Measurements from ENCODE around the gene GNAQ. TPM values are rescaled to one million over a fixed set of nuclear protein-coding genes. Genes with fewer than 3 reads are reported as not detected.

GNAQ gene
- total and polyA plus RNA-seq, 2 of the 13 experiments (the other 11 are each of a cell fraction or from before 2014, with no cell fraction given): 16.5 to 17.7 TPM

DNA sequence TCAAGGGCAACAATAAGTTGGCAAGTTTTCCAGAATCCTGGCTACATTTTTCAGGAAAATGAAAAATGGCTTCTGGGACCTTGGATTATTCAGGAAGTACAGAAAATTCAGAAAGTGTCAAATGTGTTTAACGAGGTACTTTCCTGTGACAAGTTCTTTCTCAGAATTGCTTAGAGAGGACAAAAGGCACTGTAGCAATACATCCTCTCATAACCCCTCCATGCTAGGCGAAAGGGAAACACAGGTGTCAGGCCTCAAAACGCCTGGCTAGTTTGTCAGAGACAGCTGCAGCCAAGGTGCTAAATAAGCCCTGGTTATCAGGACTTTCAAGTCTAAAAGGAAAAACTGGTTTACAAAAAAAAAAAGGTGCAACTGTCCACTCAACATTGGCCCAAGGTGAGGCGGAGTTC, 115.2 kb downstream of the GNAQ start:
- H3K27ac ChIP-seq (ENCODE audit: extremely low read length, insufficient read depth, low read length): no peak overlapping the region
- no peaks in the 10 kb centered on the region for H3K9me3 ChIP-seq (ENCODE audit: low read length)
- H3K9ac ChIP-seq (ENCODE audit: insufficient read depth, low read depth, low read length): no peak overlapping the region
- DNase-seq (ENCODE audit: low spot score): no peak
- CTCF ChIA-PET (ENCODE audit: low intra/inter-chr PET ratio, low total read pairs): no interaction called here
- no peaks in the 10 kb centered on the region for H3K4me1 ChIP-seq (ENCODE audit: insufficient read depth, low read length)
- WGBS (ENCODE audit: low lambda C conversion rate): over 99% methylated on average over 4 of the region's 4 CpGs
- in situ Hi-C loops (cut with HindIII; ENCODE audit: extremely low pct_ligation_motif_present, low pct_unique_long_range_greater_than_20kb): no loop called here
- TF ChIP-seq TBL1XR1 (IDR thresholded peaks at IDR 0.05; ENCODE audit: borderline replicate concordance, low read length, partially characterized antibody): no peak
- TF ChIP-seq, protein P1, sequence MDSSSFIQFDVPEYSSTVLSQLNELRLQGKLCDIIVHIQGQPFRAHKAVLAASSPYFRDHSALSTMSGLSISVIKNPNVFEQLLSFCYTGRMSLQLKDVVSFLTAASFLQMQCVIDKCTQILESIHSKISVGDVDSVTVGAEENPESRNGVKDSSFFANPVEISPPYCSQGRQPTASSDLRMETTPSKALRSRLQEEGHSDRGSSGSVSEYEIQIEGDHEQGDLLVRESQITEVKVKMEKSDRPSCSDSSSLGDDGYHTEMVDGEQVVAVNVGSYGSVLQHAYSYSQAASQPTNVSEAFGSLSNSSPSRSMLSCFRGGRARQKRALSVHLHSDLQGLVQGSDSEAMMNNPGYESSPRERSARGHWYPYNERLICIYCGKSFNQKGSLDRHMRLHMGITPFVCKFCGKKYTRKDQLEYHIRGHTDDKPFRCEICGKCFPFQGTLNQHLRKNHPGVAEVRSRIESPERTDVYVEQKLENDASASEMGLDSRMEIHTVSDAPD (CRISPR knock-in tag; IDR thresholded peaks at IDR 0.05): no peak
- no peak for TF ChIP-seq ZC3H13 (CRISPR knock-in tag; IDR thresholded peaks at IDR 0.05)
- TF ChIP-seq, protein P2, sequence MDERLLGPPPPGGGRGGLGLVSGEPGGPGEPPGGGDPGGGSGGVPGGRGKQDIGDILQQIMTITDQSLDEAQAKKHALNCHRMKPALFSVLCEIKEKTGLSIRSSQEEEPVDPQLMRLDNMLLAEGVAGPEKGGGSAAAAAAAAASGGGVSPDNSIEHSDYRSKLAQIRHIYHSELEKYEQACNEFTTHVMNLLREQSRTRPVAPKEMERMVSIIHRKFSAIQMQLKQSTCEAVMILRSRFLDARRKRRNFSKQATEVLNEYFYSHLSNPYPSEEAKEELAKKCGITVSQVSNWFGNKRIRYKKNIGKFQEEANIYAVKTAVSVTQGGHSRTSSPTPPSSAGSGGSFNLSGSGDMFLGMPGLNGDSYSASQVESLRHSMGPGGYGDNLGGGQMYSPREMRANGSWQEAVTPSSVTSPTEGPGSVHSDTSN (CRISPR knock-in tag; IDR thresholded peaks at IDR 0.05): no peak
- TF ChIP-seq ZFY (CRISPR knock-in tag; IDR thresholded peaks at IDR 0.05): no peak
- TF ChIP-seq JUND (CRISPR knock-in tag; IDR thresholded peaks at IDR 0.05): no peak
- no peak for TF ChIP-seq NFYB (CRISPR knock-in tag; IDR thresholded peaks at IDR 0.05)
- TF ChIP-seq FOSL1 (CRISPR knock-in tag; IDR thresholded peaks at IDR 0.05; ENCODE audit: borderline replicate concordance): no peak
- no peak for TF ChIP-seq TP53 (CRISPR knock-in tag; conservative IDR thresholded peaks at IDR 0.05)
- TF ChIP-seq BRD4 (CRISPR knock-in tag; IDR thresholded peaks at IDR 0.05): no peak
- no peak for TF ChIP-seq MED1 (CRISPR knock-in tag; IDR thresholded peaks at IDR 0.05)
- TF ChIP-seq ERF (CRISPR knock-in tag; IDR thresholded peaks at IDR 0.05): no peak
- TF ChIP-seq ZNF616 (CRISPR knock-in tag; IDR thresholded peaks at IDR 0.05; ENCODE audit: low read depth): no peak
- no peak for TF ChIP-seq U2AF1 (optimal IDR thresholded peaks at IDR 0.05; ENCODE audit: low read depth, low read length)
- no peak for TF ChIP-seq MEF2D (CRISPR knock-in tag; IDR thresholded peaks at IDR 0.05)
- TF ChIP-seq KMT2A (CRISPR knock-in tag; IDR thresholded peaks at IDR 0.05): no peak
- H3K36me3 ChIP-seq (replicated peaks in 1 of 2; ENCODE audit: control insufficient read depth in 1 of 2, insufficient read depth in 2 of 2, low read length in 2 of 2): peaks cover 0 to 25% of the 10 kb centered on the region in 2 experiments; a peak in 3 of 5 replicates
- POLR2A ChIA-PET: no interaction called here
- no peaks in the 10 kb centered on the region for H4K20me1 ChIP-seq (ENCODE audit: insufficient read depth, low read length)
- no peak for FAIRE-seq
- no peak overlapping the region for H3K4me3 ChIP-seq (replicated peaks in 1 of 3; ENCODE audit: insufficient read depth in 1 of 3, low read depth in 2 of 3, low read length in 3 of 3)
- no peak for ATAC-seq
- H3K4me2 ChIP-seq (ENCODE audit: low read depth, low read length): no peak overlapping the region
- no peaks in the 10 kb centered on the region for H3K79me2 ChIP-seq (ENCODE audit: insufficient read depth, low read length)
- H3K27me3 ChIP-seq (ENCODE audit: control insufficient read depth in 1 of 2, insufficient read depth in 2 of 2, low read length in 2 of 2): no peaks in the 10 kb centered on the region
- BruUV-seq (replicated peaks): no TSS peak
- intact Hi-C loops (cut with micrococcal nuclease; ENCODE audit: unreplicated experiment): no loop called here
- no peak overlapping the region for H2AFZ ChIP-seq (ENCODE audit: low read length)

Data from HepG2 (cell line).